BE2C (cell line): Measurements from ENCODE around the gene ARHGEF9.

ENCODE experiments used
- DNase-seq: peaks from one replicate; pipeline ENCODE4 v3.0.0-alpha.2; 2020
- H3K27me3 ChIP-seq: fragments of 250-450 bp; sonication (Bioruptor Pico); 2 replicates; pipeline ENCODE4 v1.5.1; 2020; ENCODE audit warnings: mild to moderate bottlenecking
- H3K36me3 ChIP-seq: fragments of 250-450 bp; sonication (Bioruptor Pico); 2 replicates; pipeline ENCODE4 v1.5.1; 2020; ENCODE audit warnings: mild to moderate bottlenecking
- H3K4me1 ChIP-seq: fragments of 250-450 bp; sonication (Bioruptor Pico); 2 replicates; pipeline ENCODE4 v1.5.1; 2020
- H3K4me3 ChIP-seq: 2 replicates; pipeline ENCODE4 v1.5.1; 2011; ENCODE audit warnings: low read depth, low read length
- H3K9me3 ChIP-seq: fragments of 250-450 bp; sonication (Bioruptor Pico); 2 replicates; pipeline ENCODE4 v1.5.1; 2020
- CTCF ChIP-seq: IDR thresholded peaks from 2 replicates; pipeline ENCODE4 v1.5.1; 2012; ENCODE audit warnings: mild to moderate bottlenecking, low read depth, low read length

ARHGEF9 gene

GRCh38 chrX:63673896-63674295, 111.1 kb downstream of the ARHGEF9 start:
- no peaks in the 10 kb centered on the region for H3K36me3 ChIP-seq
- H3K9me3 ChIP-seq = no peaks in the 10 kb centered on the region
- no peak for TF ChIP-seq CTCF
- H3K4me3 ChIP-seq = no peak overlapping the region
- no peaks in the 10 kb centered on the region for H3K4me1 ChIP-seq
- no peaks in the 10 kb centered on the region for H3K27me3 ChIP-seq
- no peak for DNase-seq

GRCh38 chrX:63664741-63665140, 120.3 kb downstream of the ARHGEF9 start:
- H3K4me1 ChIP-seq = no peaks in the 10 kb centered on the region
- no peak for DNase-seq
- no peaks in the 10 kb centered on the region for H3K36me3 ChIP-seq
- TF ChIP-seq CTCF = no peak
- no peaks in the 10 kb centered on the region for H3K27me3 ChIP-seq
- H3K9me3 ChIP-seq = no peaks in the 10 kb centered on the region
- no peak overlapping the region for H3K4me3 ChIP-seq

GRCh38 chrX:63664083-63664482, 120.9 kb downstream of the ARHGEF9 start:
- H3K36me3 ChIP-seq = no peaks in the 10 kb centered on the region
- H3K27me3 ChIP-seq = no peaks in the 10 kb centered on the region
- no peak for DNase-seq
- H3K9me3 ChIP-seq = no peaks in the 10 kb centered on the region
- no peak for TF ChIP-seq CTCF
- no peak overlapping the region for H3K4me3 ChIP-seq
- H3K4me1 ChIP-seq = no peaks in the 10 kb centered on the region

- H3K4me3 ChIP-seq = no peak overlapping the region
- no peaks in the 10 kb centered on the region for H3K4me1 ChIP-seq
- TF ChIP-seq CTCF = no peak
- no peaks in the 10 kb centered on the region for H3K36me3 ChIP-seq
- DNase-seq = no peak
- no peaks in the 10 kb centered on the region for H3K27me3 ChIP-seq
- H3K9me3 ChIP-seq = no peaks in the 10 kb centered on the region
Observed at GRCh38 chrX:63661676-63662075, 123.3 kb downstream of the ARHGEF9 start.

GRCh38 chrX:63658920-63659319, 126.1 kb downstream of the ARHGEF9 start:
- no peak for TF ChIP-seq CTCF
- H3K9me3 ChIP-seq = no peaks in the 10 kb centered on the region
- no peak for DNase-seq
- no peaks in the 10 kb centered on the region for H3K4me1 ChIP-seq
- H3K36me3 ChIP-seq = no peaks in the 10 kb centered on the region
- H3K27me3 ChIP-seq = no peaks in the 10 kb centered on the region
- no peak overlapping the region for H3K4me3 ChIP-seq

- Histone ChIP-seq H3K36me3 (no peaks in the 10 kb centered on the region), H3K9me3 (no peaks in the 10 kb centered on the region), H3K27me3 (no peaks in the 10 kb centered on the region), H3K4me3 (no peak overlapping the region), H3K4me1 (no peaks in the 10 kb centered on the region)
- TF ChIP-seq CTCF = no peak
- no peak for DNase-seq
Observed at GRCh38 chrX:63657821-63658220, 127.2 kb downstream of the ARHGEF9 start.
